HEK293 (cell line): ENCODE results near the gene SUCO.

ENCODE experiments used
- CTCF ChIA-PET: fragments of 350-600 bp; formaldehyde crosslinking; extraction: SDS; loops from one replicate; lab custom pipeline; 2021; ENCODE audit warnings: antibody characterized with exemption; lab: Yijun Ruan, JAX
- POLR2A ChIA-PET: fragments of 300-600 bp; formaldehyde crosslinking; extraction: SDS; loops from one replicate; lab custom pipeline; 2020; ENCODE audit warnings: antibody characterized with exemption, inconsistent platforms; lab: Yijun Ruan, JAX
- H3K27ac ChIP-seq: fragments of 200-500 bp; sonication (Bioruptor generic); 2 replicates; pipeline ENCODE4 v1.5.1; 2014; ENCODE audit warnings: low read depth, low read length, control low read depth, inconsistent platforms; ENCODE audit errors: extremely low read depth
- H3K36me3 ChIP-seq, 2 experiments: fragments of 200-500 bp in 1 of 2; sonication (Bioruptor generic) in 1 of 2; 1 replicate in 1 of 2; 2 replicates in 1 of 2; pipeline ENCODE4 v1.5.1; 2014 to 2017; ENCODE audit warnings: inconsistent platforms in 2 of 2, low read length in 2 of 2; ENCODE audit not compliant: control insufficient read depth in 2 of 2, insufficient read depth in 1 of 2
- H3K4me1 ChIP-seq: fragments of 200-500 bp; sonication (Bioruptor generic); 2 replicates; pipeline ENCODE4 v1.5.1; 2014; ENCODE audit warnings: mild to moderate bottlenecking, low read length, inconsistent platforms; ENCODE audit not compliant: control insufficient read depth, insufficient read depth
- H3K4me3 ChIP-seq: 2 replicates; pipeline ENCODE4 v1.5.1; 2011; ENCODE audit warnings: low read depth, mild to moderate bottlenecking, control low read depth, low read length, moderate library complexity
- H3K9me3 ChIP-seq: fragments of 200-500 bp; sonication (Bioruptor generic); 2 replicates; pipeline ENCODE4 v1.5.1; 2014; ENCODE audit warnings: low read depth, low read length, inconsistent platforms; ENCODE audit not compliant: control insufficient read depth, insufficient read depth
- BCL11B ChIP-seq: fragments of 450-650 bp; formaldehyde crosslinking; IDR thresholded peaks from 2 replicates; pipeline ENCODE4 v1.5.1; 2016; ENCODE audit warnings: low read depth, missing biosample characterization, missing genetic modification characterization
- PRDM10 ChIP-seq: fragments of 450-650 bp; formaldehyde crosslinking; IDR thresholded peaks from 2 replicates; pipeline ENCODE4 v1.5.1; 2016; ENCODE audit warnings: missing biosample characterization, missing genetic modification characterization
- PRDM2 ChIP-seq: fragments of 450-650 bp; formaldehyde crosslinking; IDR thresholded peaks from 2 replicates; pipeline ENCODE4 v1.5.1; 2016; ENCODE audit warnings: missing biosample characterization, missing genetic modification characterization, borderline replicate concordance
- SP7 ChIP-seq: fragments of 450-650 bp; formaldehyde crosslinking; IDR thresholded peaks from 2 replicates; pipeline ENCODE4 v1.5.1; 2016; ENCODE audit warnings: missing biosample characterization, missing genetic modification characterization
- ZBTB17 ChIP-seq: fragments of 450-650 bp; formaldehyde crosslinking; IDR thresholded peaks from 2 replicates; pipeline ENCODE4 v1.5.1; 2016; ENCODE audit warnings: missing biosample characterization, missing genetic modification characterization
- ZEB2 ChIP-seq: fragments of 450-650 bp; formaldehyde crosslinking; IDR thresholded peaks from 2 replicates; pipeline ENCODE4 v1.5.1; 2016; ENCODE audit warnings: missing biosample characterization, missing genetic modification characterization
- ZFP37 ChIP-seq: fragments of 450-650 bp; formaldehyde crosslinking; IDR thresholded peaks from 2 replicates; pipeline ENCODE4 v1.5.1; 2016; ENCODE audit warnings: missing biosample characterization, missing genetic modification characterization
- ZNF10 ChIP-seq: fragments of 450-650 bp; formaldehyde crosslinking; IDR thresholded peaks from 2 replicates; pipeline ENCODE4 v1.5.1; 2017; ENCODE audit warnings: missing biosample characterization, missing genetic modification characterization
- ZNF473 ChIP-seq: fragments of 450-650 bp; formaldehyde crosslinking; IDR thresholded peaks from 2 replicates; pipeline ENCODE4 v1.5.1; 2017; ENCODE audit warnings: missing biosample characterization, missing genetic modification characterization
- ZNF48 ChIP-seq: fragments of 450-650 bp; formaldehyde crosslinking; IDR thresholded peaks from 2 replicates; pipeline ENCODE4 v1.5.1; 2016; ENCODE audit warnings: missing biosample characterization, missing genetic modification characterization
- ZNF518A ChIP-seq: fragments of 450-650 bp; formaldehyde crosslinking; conservative IDR thresholded peaks from 2 replicates; pipeline ENCODE4 v1.5.1; 2016; ENCODE audit warnings: low read depth, missing biosample characterization, missing genetic modification characterization
- ZNF670 ChIP-seq: fragments of 450-650 bp; formaldehyde crosslinking; IDR thresholded peaks from 2 replicates; pipeline ENCODE4 v1.5.1; 2016; ENCODE audit warnings: missing biosample characterization, missing genetic modification characterization, low read depth
- ZNF704 ChIP-seq: fragments of 450-650 bp; formaldehyde crosslinking; IDR thresholded peaks from 2 replicates; pipeline ENCODE4 v1.5.1; 2016; ENCODE audit warnings: missing biosample characterization, missing genetic modification characterization
- ZNF76 ChIP-seq: fragments of 450-650 bp; formaldehyde crosslinking; IDR thresholded peaks from 2 replicates; pipeline ENCODE4; 2016; ENCODE audit warnings: low read depth, missing biosample characterization, missing genetic modification characterization, borderline replicate concordance
- ZNF768 ChIP-seq: fragments of 450-650 bp; formaldehyde crosslinking; IDR thresholded peaks from 2 replicates; pipeline ENCODE4 v1.5.1; 2018; ENCODE audit warnings: missing biosample characterization, mild to moderate bottlenecking, missing genetic modification characterization
- ZNF785 ChIP-seq: fragments of 450-650 bp; formaldehyde crosslinking; IDR thresholded peaks from 2 replicates; pipeline ENCODE4 v1.5.1; 2016; ENCODE audit warnings: missing biosample characterization, missing genetic modification characterization

The SUCO gene

GRCh38 chr1:172483448-172483847 is 49.5 kb upstream of the SUCO start (continued):
- TF ChIP-seq PRDM10 (tag by site-specific recombination) = no peak
- no peak for TF ChIP-seq ZEB2
- TF ChIP-seq ZNF48 (tag by site-specific recombination) = no peak
- no peak for TF ChIP-seq PRDM2 (tag by site-specific recombination)
- no peak for TF ChIP-seq BCL11B
- TF ChIP-seq ZNF704 (tag by site-specific recombination) = no peak
- TF ChIP-seq ZBTB17 (tag by site-specific recombination) = no peak
- TF ChIP-seq ZNF76 (tag by site-specific recombination) = no peak
- TF ChIP-seq, all 188 proteins: peak for 0

- H3K36me3 ChIP-seq = no peaks in the 10 kb centered on the region
- CTCF ChIA-PET = interaction anchor here (0.6 kb wide), 1 partner anchor 15 kb away, joined by 3 read pairs; no protein-coding TSS in a partner anchor
- no peaks in the 10 kb centered on the region for H3K9me3 ChIP-seq
- no peaks in the 10 kb centered on the region for H3K4me1 ChIP-seq
- H3K4me3 ChIP-seq = no peak overlapping the region
- POLR2A ChIA-PET = no interaction called here
- no peak overlapping the region for H3K27ac ChIP-seq
- TF ChIP-seq ZNF768 (no peak), ZNF473 (tag by site-specific recombination) (no peak), ZNF785 (tag by site-specific recombination) (no peak), ZNF518A (tag by site-specific recombination) (no peak), ZNF10 (no peak), SP7 (tag by site-specific recombination) (no peak), ZNF704 (tag by site-specific recombination) (no peak), ZNF670 (tag by site-specific recombination) (no peak), ZFP37 (tag by site-specific recombination) (no peak)
Measured at GRCh38 chr1:172484252-172484651, 48.7 kb upstream of the SUCO start.
